GM18951 (cell line): ENCODE results near the gene MYH6.

Experiments used
- POLR2A ChIP-seq: IDR thresholded peaks from 4 replicates; pipeline ENCODE4 v1.6.1; 2011; ENCODE audit warnings: mild to moderate bottlenecking; ENCODE audit not compliant: insufficient read length, insufficient read depth; ENCODE audit errors: extremely low read depth
- in situ Hi-C: fragments of 300-500 bp; cut with MboI; formaldehyde crosslinking; loops from one replicate; pipeline ENCODE4 v1.12.0; 2022; ENCODE audit warnings: low sequenced_read_pairs, mixed read lengths, inconsistent platforms; ENCODE audit not compliant: unreplicated experiment

MYH6 gene

GRCh38 chr14:23362200-23362599, 45.9 kb downstream of the MYH6 start:
- TF ChIP-seq POLR2A: no peak
- in situ Hi-C loops: no loop called here

- in situ Hi-C loops: no loop called here
- no peak for TF ChIP-seq POLR2A
Observed at GRCh38 chr14:23361763-23362162, 46.3 kb downstream of the MYH6 start.

DNA sequence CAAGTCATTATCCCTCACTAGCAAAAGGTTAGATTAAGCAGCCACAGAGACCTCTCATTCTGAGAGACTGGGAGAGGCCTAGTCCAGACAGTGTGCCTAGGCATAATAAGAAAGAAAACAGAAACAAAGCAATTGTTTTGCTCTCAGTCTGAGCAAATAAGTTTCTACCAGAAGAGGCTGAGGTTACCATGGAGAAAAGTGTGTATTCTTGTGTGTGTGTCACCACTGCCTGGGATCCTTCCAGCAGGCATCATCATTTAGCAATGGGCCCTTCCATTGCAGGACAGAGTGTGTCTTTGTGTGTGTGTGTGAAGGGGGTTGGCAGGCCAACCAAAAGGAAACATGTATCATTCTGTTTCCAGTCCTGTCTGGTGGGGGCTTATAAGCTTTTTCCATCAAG, 46.8 kb downstream of the MYH6 start:
- no peak for TF ChIP-seq POLR2A
- in situ Hi-C loops: no loop called here

- in situ Hi-C loops: no loop called here
- TF ChIP-seq POLR2A: no peak
Observed at GRCh38 chr14:23360496-23360895, 47.6 kb downstream of the MYH6 start.

- in situ Hi-C loops: no loop called here
- no peak for TF ChIP-seq POLR2A
Observed at GRCh38 chr14:23359722-23360447, 48.2 kb downstream of the MYH6 start.

DNA sequence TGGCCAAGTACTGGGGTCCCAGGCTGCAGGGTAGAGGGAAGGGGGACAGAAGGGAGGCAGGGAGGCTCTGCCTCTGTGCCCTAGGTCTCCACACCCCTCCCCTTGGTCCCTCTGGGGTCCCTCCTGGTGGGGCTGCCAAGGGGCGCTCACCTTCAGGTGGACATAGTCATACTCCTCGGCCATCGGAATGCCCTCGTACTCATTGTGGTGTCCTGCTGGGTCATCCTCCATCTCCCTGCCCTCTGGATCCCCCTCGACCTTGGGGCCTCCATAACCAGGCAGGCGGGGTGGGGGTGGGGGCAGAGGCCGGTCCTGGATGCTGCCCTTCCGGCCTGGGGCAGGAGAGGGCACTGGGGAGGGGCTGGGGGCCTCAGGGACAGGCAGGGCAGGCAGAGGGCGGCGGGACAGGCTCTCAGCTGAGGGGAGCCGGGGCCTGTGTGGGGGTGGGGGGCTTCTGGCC, 48.9 kb downstream of the MYH6 start:
- no peak for TF ChIP-seq POLR2A
- in situ Hi-C loops: no loop called here

DNA sequence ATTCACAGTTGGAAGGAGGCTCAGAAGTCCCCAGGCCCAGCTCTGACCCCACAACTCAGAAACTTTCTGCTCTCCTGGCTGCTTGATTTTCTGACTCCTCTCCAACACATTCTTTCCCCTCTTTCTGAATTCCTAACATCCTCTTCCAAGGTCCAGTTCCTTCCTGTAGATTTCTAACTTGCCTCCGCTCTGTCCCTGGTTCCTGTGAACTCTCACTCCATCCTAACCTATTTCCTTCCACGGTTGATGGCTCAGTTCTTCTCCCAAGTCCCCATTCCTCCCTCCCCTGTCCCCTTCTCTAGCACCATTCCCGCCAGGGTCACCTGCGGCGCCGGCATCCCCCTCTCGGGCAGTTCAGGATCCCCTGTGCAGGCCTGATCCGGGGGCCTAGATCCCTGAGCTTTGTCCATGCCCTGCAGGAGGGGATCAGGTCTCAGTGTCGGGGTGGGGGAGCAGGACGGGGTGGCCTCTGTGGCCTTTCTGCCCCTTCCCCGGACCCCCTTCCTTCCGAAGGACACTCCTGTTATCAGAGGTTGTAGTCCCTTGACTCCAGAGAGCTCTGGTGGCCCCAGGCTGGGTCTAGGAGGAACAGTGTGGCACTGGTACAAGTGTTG, 49.4 kb downstream of the MYH6 start:
- no peak for TF ChIP-seq POLR2A
- in situ Hi-C loops: no loop called here

DNA sequence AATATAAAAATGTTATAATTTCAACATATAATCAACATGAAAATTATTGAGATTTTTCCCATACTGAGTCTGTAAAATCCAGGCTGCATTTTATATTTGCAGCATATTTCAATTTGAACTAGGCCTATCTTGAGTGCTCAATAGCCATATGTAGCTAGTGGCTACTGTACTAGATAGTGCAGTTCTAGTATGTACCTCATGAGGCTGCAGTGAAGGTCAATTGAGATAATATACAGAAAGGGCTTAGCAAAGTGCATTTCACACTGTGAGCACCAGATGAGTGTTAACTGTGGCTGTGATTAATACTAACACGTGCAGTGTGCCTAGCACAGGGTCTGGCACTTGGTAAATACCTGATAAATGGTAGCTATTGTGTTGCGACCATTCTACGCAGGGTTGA, 50.0 kb downstream of the MYH6 start:
- no peak for TF ChIP-seq POLR2A
- in situ Hi-C loops: no loop called here

DNA sequence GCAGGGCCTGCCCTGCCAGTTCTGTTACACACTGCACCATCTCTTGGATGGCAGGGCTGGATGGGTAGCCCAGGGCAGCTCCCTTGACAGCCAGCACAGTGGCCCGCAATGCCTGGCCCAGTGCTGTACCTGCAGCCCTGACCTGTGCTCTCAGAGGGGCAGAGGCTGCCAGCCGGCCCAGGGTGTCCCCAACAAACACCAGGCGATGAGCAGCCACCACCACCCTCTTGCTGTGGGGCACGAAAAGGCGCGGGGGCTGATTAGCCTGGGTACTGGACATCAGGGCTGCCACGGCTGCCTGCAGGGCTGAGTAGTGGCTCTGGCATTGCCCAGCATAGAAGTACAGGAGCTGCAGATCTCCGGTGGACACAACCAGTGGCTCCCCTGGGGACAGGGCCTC, 50.8 kb downstream of the MYH6 start:
- no peak for TF ChIP-seq POLR2A
- in situ Hi-C loops: no loop called here

- TF ChIP-seq POLR2A: no peak
- in situ Hi-C loops: no loop called here
Observed at GRCh38 chr14:23356662-23357061, 51.4 kb downstream of the MYH6 start.

- in situ Hi-C loops: no loop called here
- TF ChIP-seq POLR2A: no peak
Observed at GRCh38 chr14:23355871-23356435, 52.1 kb downstream of the MYH6 start.

GRCh38 chr14:23354990-23355389, 53.1 kb downstream of the MYH6 start:
- TF ChIP-seq POLR2A: no peak
- in situ Hi-C loops: no loop called here

GRCh38 chr14:23353433-23353780, 54.7 kb downstream of the MYH6 start:
- in situ Hi-C loops: no loop called here
- TF ChIP-seq POLR2A: no peak
